RWPE1 (cell line): ENCODE measurements around the gene KRT83.
A peak's percentile ranks its signal among the peaks of the same experiment; 100 is the strongest.
"Not testable (repeated sequence)": the region's sequence is repeated elsewhere in the genome, so short reads cannot be mapped to it uniquely, and the experiment has no call there.

Experiments
- CTCF ChIA-PET: fragments of 350-600 bp; sonication (Branson Sonifier 250); formaldehyde crosslinking; extraction: SDS; loops from one replicate; lab custom pipeline; 2021; lab: Yijun Ruan, JAX
- POLR2A ChIA-PET: fragments of 400-600 bp; formaldehyde crosslinking; extraction: SDS; loops from one replicate; lab custom pipeline; 2020; ENCODE audit warnings: antibody characterized with exemption; ENCODE audit not compliant: low non-redundant PET; lab: Yijun Ruan, JAX
- DNase-seq: peaks from one replicate; pipeline ENCODE4 v3.0.0; 2012; ENCODE audit warnings: low spot score
- H3K27ac ChIP-seq: fragments of 450-650 bp; 2 replicates; pipeline ENCODE4 v1.5.1; 2017
- TF ChIP-seq, protein P1 (sequence below): fragments of 450-650 bp; conservative IDR thresholded peaks from 2 replicates; pipeline ENCODE4 v1.5.1; 2017; ENCODE audit warnings: low read depth, mild to moderate bottlenecking

KRT83 gene

DNA sequence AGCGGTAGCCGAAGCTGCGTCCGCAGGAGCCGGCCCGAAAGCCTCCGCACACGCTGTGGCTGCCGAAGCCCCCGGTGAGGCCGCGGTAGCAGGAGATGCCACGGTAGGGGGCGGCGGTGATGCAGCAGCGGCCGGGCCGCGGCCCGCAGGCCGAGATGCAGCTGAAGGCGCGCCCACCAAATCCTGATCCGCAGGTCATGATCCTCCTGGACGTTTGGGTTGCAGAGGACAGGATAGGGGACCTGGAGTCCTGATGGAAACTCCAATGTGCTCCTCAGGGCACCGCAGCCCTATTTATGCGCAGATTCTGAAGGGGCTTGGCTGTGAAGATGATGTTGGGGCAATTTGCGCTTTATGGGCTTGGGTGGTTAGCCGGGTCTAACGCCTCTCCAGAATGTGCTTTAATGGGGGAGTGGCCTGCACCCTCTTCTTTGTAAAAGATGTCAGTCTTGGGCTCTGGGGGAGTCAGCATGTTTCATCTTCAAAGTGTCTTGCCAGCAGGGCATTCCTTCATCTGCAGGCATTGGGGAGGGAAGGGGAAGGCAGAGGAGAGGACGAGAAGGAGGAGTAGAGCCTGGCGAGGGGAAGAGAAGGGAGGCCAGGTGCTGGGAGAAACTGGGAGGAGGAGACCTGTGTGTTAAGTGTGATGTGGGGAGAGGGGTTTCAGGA is 29.8 kb downstream of the KRT83 start, which contains the start of gene KRT81:
KRT81 (minus strand) TSS at position 268 of the 669 bp plus-strand sequence; CDS start at position 199, 69 bp downstream.
- ChIA-PET POLR2A (no interaction called here), CTCF (no interaction called here)
- H3K27ac ChIP-seq, result no peak within 1 kb of the TSS
- DNase-seq, result no peak
- TF ChIP-seq, protein P1, sequence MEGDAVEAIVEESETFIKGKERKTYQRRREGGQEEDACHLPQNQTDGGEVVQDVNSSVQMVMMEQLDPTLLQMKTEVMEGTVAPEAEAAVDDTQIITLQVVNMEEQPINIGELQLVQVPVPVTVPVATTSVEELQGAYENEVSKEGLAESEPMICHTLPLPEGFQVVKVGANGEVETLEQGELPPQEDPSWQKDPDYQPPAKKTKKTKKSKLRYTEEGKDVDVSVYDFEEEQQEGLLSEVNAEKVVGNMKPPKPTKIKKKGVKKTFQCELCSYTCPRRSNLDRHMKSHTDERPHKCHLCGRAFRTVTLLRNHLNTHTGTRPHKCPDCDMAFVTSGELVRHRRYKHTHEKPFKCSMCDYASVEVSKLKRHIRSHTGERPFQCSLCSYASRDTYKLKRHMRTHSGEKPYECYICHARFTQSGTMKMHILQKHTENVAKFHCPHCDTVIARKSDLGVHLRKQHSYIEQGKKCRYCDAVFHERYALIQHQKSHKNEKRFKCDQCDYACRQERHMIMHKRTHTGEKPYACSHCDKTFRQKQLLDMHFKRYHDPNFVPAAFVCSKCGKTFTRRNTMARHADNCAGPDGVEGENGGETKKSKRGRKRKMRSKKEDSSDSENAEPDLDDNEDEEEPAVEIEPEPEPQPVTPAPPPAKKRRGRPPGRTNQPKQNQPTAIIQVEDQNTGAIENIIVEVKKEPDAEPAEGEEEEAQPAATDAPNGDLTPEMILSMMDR, result no peak

DNA sequence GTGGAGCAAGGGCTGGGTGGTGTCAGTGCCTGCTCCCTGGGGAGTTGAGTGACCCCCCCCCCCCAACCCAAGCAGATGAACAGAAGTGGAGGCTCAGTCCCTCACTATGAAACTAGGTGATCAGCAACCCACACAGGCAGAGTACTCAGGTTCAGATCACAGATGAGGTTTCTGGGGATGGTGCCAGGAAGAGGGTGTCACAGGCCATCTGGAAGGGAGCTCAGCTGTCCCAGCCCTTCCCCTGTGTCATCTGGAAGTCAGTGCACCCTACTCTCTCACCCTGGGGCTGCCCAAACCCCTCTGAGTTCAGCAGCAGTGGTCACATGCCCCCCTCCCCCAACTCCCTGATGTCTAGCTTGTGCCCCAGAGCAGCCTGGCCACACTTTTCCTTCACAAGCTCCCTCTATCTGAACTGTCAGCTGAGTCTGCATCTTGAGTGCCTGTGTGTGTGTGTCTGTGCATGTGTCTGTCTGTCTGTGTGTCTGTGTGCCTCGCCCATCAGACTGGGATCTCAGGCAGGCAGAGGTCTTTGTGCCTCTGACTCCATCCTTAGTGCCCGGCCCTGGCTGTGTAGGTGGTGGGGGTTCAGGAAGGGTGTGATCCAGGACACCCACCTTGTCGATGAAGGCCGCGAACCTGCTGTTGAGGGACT is 30.6 kb downstream of the KRT83 start:
- H3K27ac ChIP-seq, CTCF ChIA-PET, DNase-seq, POLR2A ChIA-PET: not testable (repeated sequence)

DNA sequence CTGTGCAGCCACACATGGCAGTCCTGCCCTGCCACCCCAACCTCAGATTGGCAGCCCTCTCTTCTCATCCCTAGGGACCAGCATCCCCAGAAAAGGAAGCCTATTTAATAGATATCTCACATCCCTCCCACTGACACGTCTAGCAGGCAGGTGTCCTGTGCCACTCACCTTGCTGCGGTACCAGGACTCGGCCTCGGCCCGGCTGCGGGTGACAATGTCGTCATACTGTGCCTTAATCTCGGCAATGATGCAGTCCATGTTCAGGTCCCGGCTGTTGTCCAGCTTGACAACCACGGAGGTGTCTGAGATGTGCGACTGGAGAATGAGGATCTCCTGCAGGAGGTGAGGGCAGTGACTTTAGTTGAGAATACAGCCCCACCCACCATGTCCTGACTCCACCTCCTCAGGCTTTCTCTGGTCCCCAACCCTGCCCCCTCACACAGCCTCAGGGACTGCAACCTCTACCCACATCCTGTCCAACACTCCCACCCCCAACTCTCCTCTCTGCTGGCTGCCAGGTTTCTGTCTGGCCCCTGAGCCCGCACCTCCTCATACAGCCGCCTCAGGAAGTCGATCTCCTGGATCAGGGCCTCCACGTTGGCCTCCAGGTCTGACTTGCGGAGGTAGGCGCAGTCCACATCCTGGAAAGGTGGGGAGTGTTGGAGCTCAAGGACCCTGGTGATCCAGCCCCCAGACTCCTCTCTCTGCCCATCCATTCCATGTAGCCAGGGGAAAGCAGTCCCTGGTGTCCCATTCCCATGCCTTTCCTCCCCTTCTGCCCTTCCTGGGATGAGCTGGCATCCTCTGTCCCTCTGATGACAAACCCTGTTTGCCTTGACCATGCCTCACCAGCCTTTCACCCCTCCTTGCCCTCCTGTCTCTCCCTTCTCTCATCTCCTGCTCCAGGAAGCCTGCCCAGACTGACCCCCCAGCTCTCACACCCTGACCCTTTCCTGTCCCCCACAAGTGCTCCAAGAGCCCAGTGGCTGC is 33.1 kb downstream of the KRT83 start:
- H3K27ac ChIP-seq, POLR2A ChIA-PET, CTCF ChIA-PET, DNase-seq: not testable (repeated sequence)

DNA sequence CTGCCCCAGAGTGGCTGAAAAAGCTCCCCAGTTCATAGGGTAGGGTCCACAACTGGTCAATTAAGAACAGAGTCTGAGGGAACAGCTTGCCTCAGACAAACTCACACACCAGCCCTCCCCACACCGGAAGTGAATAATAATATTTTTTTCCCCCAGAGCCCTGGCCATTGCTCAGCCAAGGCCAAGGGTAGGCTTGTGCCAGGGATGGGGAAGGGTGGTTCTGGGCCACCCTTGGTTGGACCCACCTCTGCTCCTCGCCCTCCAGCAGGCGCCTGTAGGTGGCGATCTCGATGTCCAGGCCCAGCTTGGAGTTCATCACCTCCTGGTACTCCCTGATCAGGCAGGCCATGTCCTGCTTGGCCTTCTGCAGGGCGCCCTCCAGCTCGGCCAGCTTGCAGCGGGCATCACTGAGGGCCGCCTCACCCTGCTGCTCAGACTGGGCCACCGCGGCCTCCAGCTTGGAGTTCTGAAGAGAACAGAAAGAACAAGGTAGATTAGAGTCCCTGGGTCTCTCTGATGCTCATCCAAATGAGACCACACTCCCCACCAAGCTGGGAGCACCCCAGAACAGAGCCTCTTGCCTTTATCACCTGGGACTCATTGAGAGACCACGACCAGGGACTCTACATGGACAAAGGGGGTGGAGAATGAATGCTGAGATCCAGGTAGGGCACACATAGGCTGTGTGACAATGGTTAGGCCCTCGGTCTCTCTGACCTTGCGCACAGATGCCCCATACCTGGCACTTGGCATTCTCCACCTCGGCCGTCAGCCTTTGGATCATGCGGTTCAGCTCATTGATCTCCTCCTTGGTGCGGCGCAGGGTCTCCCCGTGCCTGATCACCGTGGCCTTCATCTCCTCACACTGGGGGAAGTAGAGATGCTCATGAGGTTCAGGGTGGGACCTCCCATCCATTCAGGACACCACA is 34.1 kb downstream of the KRT83 start:
- POLR2A ChIA-PET, DNase-seq, H3K27ac ChIP-seq: not testable (repeated sequence)
- CTCF ChIA-PET, result interaction anchor here (0.6 kb wide), 1 partner anchor 9 kb away, joined by 3 read pairs; no protein-coding TSS in a partner anchor

DNA sequence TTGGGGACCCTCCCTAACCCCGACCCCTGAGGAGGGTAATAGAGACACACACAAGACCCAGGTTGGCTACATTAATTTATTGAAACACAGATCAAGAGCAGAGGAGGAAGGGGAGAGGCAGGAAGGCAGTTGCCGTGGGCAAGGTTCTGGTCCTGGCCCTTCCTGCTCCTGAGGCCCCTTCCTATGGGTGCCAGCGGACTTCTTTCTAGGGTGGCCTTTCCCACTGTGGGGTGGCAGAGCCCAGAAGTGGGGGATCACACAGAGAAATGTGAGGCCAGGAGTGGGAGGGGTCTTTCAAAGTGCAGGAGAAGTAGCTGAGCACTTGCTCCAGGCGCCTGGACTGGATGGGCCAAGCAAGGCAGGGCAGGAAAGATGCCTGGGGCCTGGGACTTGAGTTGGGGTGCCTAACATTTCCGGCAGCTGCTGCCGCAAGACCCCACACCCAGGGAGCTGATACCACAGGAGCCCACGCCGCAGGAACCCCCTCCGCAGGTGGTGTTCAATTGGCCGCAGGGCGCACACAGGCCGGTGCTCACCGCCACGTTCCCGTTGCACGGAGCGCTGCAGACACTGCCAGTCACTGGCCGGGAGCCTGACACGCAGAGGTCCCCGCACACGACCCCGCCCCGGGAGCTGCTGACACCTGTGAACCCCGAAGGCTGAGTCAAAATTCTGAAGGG is 35.2 kb downstream of the KRT83 start:
- no peak for DNase-seq
- CTCF ChIA-PET, result interaction anchor here (0.6 kb wide), 1 partner anchor 8 kb away, joined by 3 read pairs; no protein-coding TSS in a partner anchor
- no peak overlapping the region for H3K27ac ChIP-seq

DNA sequence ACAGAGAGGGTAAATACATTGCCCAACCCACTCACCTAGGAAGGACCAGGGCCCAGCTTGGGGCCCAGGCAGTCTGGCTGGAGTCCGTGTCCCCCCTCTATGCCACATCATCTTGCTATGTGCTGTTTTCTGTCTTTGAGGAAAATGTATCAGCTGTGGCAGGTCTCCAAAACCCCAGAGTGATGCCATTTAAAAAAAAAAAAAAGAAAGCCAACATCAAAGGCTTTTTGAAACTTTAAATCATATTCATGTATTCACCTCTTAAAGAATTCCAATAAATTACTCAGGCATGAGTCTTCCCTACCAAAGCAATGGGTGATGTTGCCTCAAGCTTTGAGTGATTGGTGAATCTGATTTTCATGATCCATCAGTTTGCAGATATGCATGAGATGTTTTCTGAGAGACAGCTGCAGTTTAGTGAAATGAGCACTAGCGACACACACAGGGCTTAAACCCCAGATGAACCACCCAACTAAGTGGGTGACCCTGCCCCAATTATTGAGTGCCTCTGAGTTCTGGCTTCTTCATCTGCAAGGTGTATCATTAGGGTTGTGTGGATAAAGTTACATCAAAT is 35.9 kb downstream of the KRT83 start:
- CTCF ChIA-PET, result interaction anchor here (0.6 to 1.2 kb wide), 2 partner anchors 42 to 596 kb away, joined by 3 to 4 read pairs; no protein-coding TSS in a partner anchor
- DNase-seq, result peak; percentile 68
- H3K27ac ChIP-seq, result no peak overlapping the region
- TF ChIP-seq, protein P1, result no peak
- POLR2A ChIA-PET, result no interaction called here

More for the DNA sequence above, 35.2 kb downstream of the KRT83 start:
- TF ChIP-seq, protein P1, result no peak
- POLR2A ChIA-PET, result no interaction called here
